GM12878 (cell line): Measurements from ENCODE around the gene GNAQ. TPM values are rescaled to one million over a fixed set of nuclear protein-coding genes. Genes with fewer than 3 reads are reported as not detected.

ENCODE experiments used
- ATAC-seq: fragments of 200-7000 bp; cut with Tn5 transposase; 3 replicates; pipeline ENCODE4 v1.9.1; 2020; ENCODE audit warnings: mild to moderate bottlenecking, moderate library complexity
- BruUV-seq: library from RNA; stranded (reverse); fragments of 400-500 nt; replicated peaks from 2 replicates; lab custom pipeline; 2021; lab: Mats Ljungman, UMichigan
- CTCF ChIA-PET: fragments of 300-600 bp; sonication (Branson Sonifier 250); formaldehyde crosslinking; extraction: SDS; loops from one replicate; lab custom pipeline; 2021; ENCODE audit warnings: inconsistent platforms; lab: Yijun Ruan, JAX
- POLR2A ChIA-PET: fragments of 350-600 bp; formaldehyde crosslinking; extraction: SDS; loops from one replicate; lab custom pipeline; 2021; ENCODE audit warnings: inconsistent platforms; lab: Charles Lee
- RAD21 ChIA-PET: fragments of 300-600 bp; sonication (Branson Sonifier 250); formaldehyde crosslinking; loops from one replicate; lab custom pipeline; 2023; ENCODE audit warnings: antibody characterized with exemption; ENCODE audit not compliant: unreplicated experiment; lab: Charles Lee
- SMC1A ChIA-PET: fragments of 300-600 bp; sonication (Branson Sonifier 250); formaldehyde crosslinking; loops from one replicate; lab custom pipeline; 2023; ENCODE audit not compliant: unreplicated experiment, uncharacterized antibody; lab: Charles Lee
- DNase-seq: peaks from one replicate; pipeline ENCODE4 v3.0.0-alpha.2; 2011; ENCODE audit warnings: low read depth, low spot score
- FAIRE-seq: peaks from 3 replicates; lab custom pipeline; 2011; peaks lifted over from hg19 to GRCh38; lab: Jason Lieb, UNC
- H2AFZ ChIP-seq: 2 replicates; pipeline ENCODE4 v1.6.0; 2011; ENCODE audit warnings: low read depth, low read length, control low read depth; ENCODE audit not compliant: control insufficient read depth
- H3K27ac ChIP-seq: 2 replicates; pipeline ENCODE4 v1.5.1; 2011; ENCODE audit warnings: control low read depth; ENCODE audit not compliant: control insufficient read depth, insufficient read depth
- H3K27me3 ChIP-seq, 2 experiments: replicated peaks in 1 of 2; 2 replicates each; pipeline versions ENCODE4 v1.6.0 to v1.6.1; 2011; ENCODE audit warnings: low read length in 1 of 2; ENCODE audit not compliant: control insufficient read depth in 2 of 2, insufficient read depth in 2 of 2
- H3K36me3 ChIP-seq, 2 experiments: 2 replicates each; pipeline ENCODE4 v1.5.1; 2011; ENCODE audit warnings: low read length in 1 of 2; ENCODE audit not compliant: control insufficient read depth in 2 of 2, insufficient read depth in 2 of 2
- H3K4me1 ChIP-seq: 2 replicates; pipeline ENCODE4 v1.6.1; 2011; ENCODE audit warnings: mild to moderate bottlenecking, low read length, moderate library complexity, mixed read lengths; ENCODE audit not compliant: control insufficient read depth, insufficient read depth
- H3K4me2 ChIP-seq: 2 replicates; pipeline ENCODE4 v1.6.0; 2011; ENCODE audit warnings: control low read depth; ENCODE audit not compliant: control insufficient read depth, insufficient read depth
- H3K4me3 ChIP-seq: fragments of 200-600 bp; sonication (generic); 2 replicates; pipeline ENCODE4 v1.5.1; 2016
- H3K79me2 ChIP-seq: 2 replicates; pipeline ENCODE4 v1.6.0; 2011; ENCODE audit warnings: low read length; ENCODE audit not compliant: control insufficient read depth, insufficient read depth
- H3K9ac ChIP-seq: 2 replicates; pipeline ENCODE4 v1.8.0; 2011; ENCODE audit warnings: low read length, control low read depth, mixed read lengths; ENCODE audit not compliant: control insufficient read depth, insufficient read depth
- H3K9me3 ChIP-seq: replicated peaks from 3 replicates; pipeline ENCODE4 v1.5.1; 2011; ENCODE audit warnings: mild to moderate bottlenecking, low read length; ENCODE audit not compliant: control insufficient read depth, insufficient read depth
- H4K20me1 ChIP-seq: 2 replicates; pipeline ENCODE4 v1.6.0; 2011; ENCODE audit not compliant: control insufficient read depth, insufficient read depth
- CHD2 ChIP-seq: IDR thresholded peaks from 2 replicates; pipeline ENCODE4 v1.6.1; 2011; ENCODE audit warnings: low read depth, low read length, improper control_type of control experiment, borderline replicate concordance
- CREB1 ChIP-seq: IDR thresholded peaks from 2 replicates; pipeline ENCODE4 v1.6.1; 2012; ENCODE audit warnings: low read depth, mild to moderate bottlenecking, inconsistent platforms
- GABPA ChIP-seq: IDR thresholded peaks from 2 replicates; pipeline ENCODE4 v1.6.1; 2014; ENCODE audit warnings: antibody characterized with exemption, low read depth, mild to moderate bottlenecking, inconsistent platforms
- IKZF1 ChIP-seq: fragments of 450-650 bp; conservative IDR thresholded peaks from 2 replicates; pipeline ENCODE4 v1.6.1; 2017; ENCODE audit warnings: antibody characterized with exemption, mild to moderate bottlenecking
- NR2F1 ChIP-seq: fragments of 450-650 bp; conservative IDR thresholded peaks from 2 replicates; pipeline ENCODE4 v1.6.1; 2017; ENCODE audit warnings: mild to moderate bottlenecking
- POU2F2 ChIP-seq: IDR thresholded peaks from 3 replicates; pipeline ENCODE4 v1.6.1; 2011; ENCODE audit warnings: low read depth, mild to moderate bottlenecking, low read length, borderline replicate concordance
- RAD51 ChIP-seq: fragments of 450-650 bp; IDR thresholded peaks from 2 replicates; pipeline ENCODE4 v1.6.1; 2016; ENCODE audit warnings: moderate library complexity, mild to moderate bottlenecking, inconsistent platforms
- ZNF217 ChIP-seq: fragments of 450-650 bp; IDR thresholded peaks from 2 replicates; pipeline ENCODE4 v1.6.1; 2017; ENCODE audit warnings: antibody characterized with exemption, mild to moderate bottlenecking
- WGBS: methylation state at CpG from one replicate; pipeline ENCODE4 v1.1.6; 2016; ENCODE audit warnings: low lambda C conversion rate; ENCODE audit not compliant: insufficient replicate concordance, insufficient coverage; ENCODE audit errors: missing lambda C conversion rate; 5-methylcytosine and 5-hydroxymethylcytosine counted together
- in situ Hi-C: fragments of 300-500 bp; cut with MboI; formaldehyde crosslinking; loops from 9 replicates; pipeline ENCODE4 v1.14.3; 2018; ENCODE audit warnings: mixed read lengths
- intact Hi-C: fragments of 100-400 bp; cut with micrococcal nuclease; formaldehyde crosslinking; loops from one replicate; pipeline ENCODE4 v1.14.2; 2022; ENCODE audit not compliant: unreplicated experiment
- polyA plus RNA-seq, 11 experiments: library from polyadenylated mRNA; depleted of rRNA in 4 of 11; unstranded in 6 of 11; stranded (reverse) in 5 of 11; fragments of >200 nt; fragmentation: Nextera tagmentation in 4 of 11; fragmentation: Illumina TruSeq in 1 of 11; extraction: Ambion mirVana in 4 of 11; extraction: Trizol in 1 of 11; gene quantifications; 1 replicate in 1 of 11; 2 replicates in 10 of 11; pipeline versions ENCODE4 v1.2.1 to v1.2.3, GENCODE V29; 2011 to 2016; ENCODE audit warnings: inconsistent platforms in 2 of 11, missing spikeins in 2 of 11, low read depth in 1 of 11
- total RNA-seq, 4 experiments: library from RNA; depleted of rRNA in 3 of 4; stranded (reverse); fragments of >200 nt in 3 of 4; fragmentation: Illumina TruSeq in 1 of 4; extraction: Trizol in 1 of 4; gene quantifications; 2 replicates each; pipeline versions ENCODE4 v1.2.1 to v1.2.3, GENCODE V29; 2013 to 2021
- TF ChIP-seq, protein P1 (sequence below): fragments of 450-650 bp; IDR thresholded peaks from 2 replicates; pipeline ENCODE4 v1.6.1; 2017; ENCODE audit warnings: low read depth, mild to moderate bottlenecking, moderate library complexity
- TF ChIP-seq, protein P2 (sequence below): fragments of 450-650 bp; IDR thresholded peaks from 2 replicates; pipeline ENCODE4 v1.6.1; 2018; ENCODE audit warnings: mild to moderate bottlenecking, low read depth, moderate library complexity; ENCODE audit not compliant: partially characterized antibody

GNAQ gene
- total and polyA plus RNA-seq, 10 of the 15 experiments (the other 5 are each of a cell fraction or from before 2014, with no cell fraction given): 0.15 to 47.2 (median 0.49) TPM

DNA sequence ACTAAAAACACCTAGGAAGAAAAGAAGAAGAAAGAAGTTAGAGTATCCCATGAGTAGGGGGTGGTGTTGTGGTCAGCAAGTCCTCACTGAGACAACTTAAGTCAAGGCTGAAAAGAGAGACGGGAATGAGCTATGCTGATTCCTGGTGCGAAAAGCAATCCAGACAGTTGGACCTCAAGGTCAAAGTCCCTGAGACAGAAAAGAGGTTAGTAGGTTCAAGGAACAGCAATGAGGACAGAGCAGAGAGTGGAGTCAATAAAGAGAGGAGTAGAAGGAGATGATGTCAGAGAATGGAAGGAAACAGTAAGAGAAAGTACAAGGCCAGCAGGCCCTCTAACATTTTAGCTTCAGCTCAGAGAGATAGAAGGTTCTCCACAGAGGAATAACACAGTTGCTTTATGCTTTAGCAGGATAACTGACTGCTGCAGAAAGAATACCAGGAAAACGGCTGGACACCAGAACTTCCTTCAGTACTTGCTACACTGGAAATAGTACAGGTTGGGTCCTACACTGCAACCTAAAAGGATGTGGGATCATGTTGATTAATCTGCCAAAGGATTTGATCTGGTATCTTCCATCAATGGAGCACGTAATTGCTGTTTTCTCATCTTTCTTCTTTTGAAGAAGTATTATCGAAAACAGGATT, 43.6 kb downstream of the GNAQ start (continued):
- TF ChIP-seq GABPA (no peak), RAD51 (no peak)
- TF ChIP-seq, all 136 proteins: peak for 0

DNA sequence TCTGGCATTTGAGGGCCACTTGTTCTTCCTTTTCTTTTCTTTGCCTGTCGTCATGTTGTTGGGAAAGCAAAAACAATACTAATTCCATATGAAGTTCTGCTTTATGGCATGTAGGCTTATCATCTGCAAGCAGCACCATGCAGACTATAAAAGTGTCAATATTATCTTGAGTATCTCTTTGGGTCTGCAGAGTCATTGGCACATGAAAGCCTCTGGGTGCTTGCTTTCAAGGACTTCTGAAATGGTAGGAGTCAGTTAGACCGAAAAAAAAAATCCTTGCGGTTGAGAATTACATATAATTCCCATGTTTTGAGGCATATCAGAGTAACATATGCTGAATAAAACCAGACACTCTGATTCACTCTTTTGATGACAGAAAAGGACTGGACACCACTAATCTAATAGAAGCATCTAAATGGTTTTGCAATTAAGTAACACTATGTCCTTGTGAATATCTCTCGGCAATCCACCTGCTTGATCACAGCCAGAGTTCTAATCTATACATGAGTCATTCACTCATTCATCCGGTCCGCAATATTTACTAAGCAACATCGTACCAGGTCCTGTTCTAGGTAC, 44.4 kb downstream of the GNAQ start:
- ATAC-seq (no peak), FAIRE-seq (no peak), DNase-seq (no peak)
- H3K4me2 ChIP-seq: no peak overlapping the region
- TF ChIP-seq CREB1: no peak
- TF ChIP-seq IKZF1: no peak
- TF ChIP-seq POU2F2: no peak
- TF ChIP-seq, protein P1, sequence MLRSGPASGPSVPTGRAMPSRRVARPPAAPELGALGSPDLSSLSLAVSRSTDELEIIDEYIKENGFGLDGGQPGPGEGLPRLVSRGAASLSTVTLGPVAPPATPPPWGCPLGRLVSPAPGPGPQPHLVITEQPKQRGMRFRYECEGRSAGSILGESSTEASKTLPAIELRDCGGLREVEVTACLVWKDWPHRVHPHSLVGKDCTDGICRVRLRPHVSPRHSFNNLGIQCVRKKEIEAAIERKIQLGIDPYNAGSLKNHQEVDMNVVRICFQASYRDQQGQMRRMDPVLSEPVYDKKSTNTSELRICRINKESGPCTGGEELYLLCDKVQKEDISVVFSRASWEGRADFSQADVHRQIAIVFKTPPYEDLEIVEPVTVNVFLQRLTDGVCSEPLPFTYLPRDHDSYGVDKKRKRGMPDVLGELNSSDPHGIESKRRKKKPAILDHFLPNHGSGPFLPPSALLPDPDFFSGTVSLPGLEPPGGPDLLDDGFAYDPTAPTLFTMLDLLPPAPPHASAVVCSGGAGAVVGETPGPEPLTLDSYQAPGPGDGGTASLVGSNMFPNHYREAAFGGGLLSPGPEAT: no peak
- TF ChIP-seq, protein P2, sequence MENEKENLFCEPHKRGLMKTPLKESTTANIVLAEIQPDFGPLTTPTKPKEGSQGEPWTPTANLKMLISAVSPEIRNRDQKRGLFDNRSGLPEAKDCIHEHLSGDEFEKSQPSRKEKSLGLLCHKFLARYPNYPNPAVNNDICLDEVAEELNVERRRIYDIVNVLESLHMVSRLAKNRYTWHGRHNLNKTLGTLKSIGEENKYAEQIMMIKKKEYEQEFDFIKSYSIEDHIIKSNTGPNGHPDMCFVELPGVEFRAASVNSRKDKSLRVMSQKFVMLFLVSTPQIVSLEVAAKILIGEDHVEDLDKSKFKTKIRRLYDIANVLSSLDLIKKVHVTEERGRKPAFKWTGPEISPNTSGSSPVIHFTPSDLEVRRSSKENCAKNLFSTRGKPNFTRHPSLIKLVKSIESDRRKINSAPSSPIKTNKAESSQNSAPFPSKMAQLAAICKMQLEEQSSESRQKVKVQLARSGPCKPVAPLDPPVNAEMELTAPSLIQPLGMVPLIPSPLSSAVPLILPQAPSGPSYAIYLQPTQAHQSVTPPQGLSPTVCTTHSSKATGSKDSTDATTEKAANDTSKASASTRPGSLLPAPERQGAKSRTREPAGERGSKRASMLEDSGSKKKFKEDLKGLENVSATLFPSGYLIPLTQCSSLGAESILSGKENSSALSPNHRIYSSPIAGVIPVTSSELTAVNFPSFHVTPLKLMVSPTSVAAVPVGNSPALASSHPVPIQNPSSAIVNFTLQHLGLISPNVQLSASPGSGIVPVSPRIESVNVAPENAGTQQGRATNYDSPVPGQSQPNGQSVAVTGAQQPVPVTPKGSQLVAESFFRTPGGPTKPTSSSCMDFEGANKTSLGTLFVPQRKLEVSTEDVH: no peak
- TF ChIP-seq CHD2: no peak
- TF ChIP-seq NR2F1: no peak
- TF ChIP-seq ZNF217: no peak
- H3K79me2 ChIP-seq: no peaks in the 10 kb centered on the region
- CTCF ChIA-PET: interaction anchor here (2.2 kb wide), 1 partner anchor 531 kb away, joined by 5 read pairs; no protein-coding TSS in a partner anchor
- SMC1A ChIA-PET: interaction anchor here (0.9 to 2.2 kb wide), 8 partner anchors 9 to 145 kb away, joined by 3 to 10 read pairs (median 4); no protein-coding TSS in a partner anchor
- no peak overlapping the region for H3K27ac ChIP-seq
- no TSS peak for BruUV-seq
- RAD21 ChIA-PET: no interaction called here
- H3K9ac ChIP-seq: no peak overlapping the region
- H3K27me3 ChIP-seq: no peaks in the 10 kb centered on the region; a peak in 1 of 4 replicates
- no peaks in the 10 kb centered on the region for H3K36me3 ChIP-seq
- H3K4me3 ChIP-seq: no peak overlapping the region
- no peaks in the 10 kb centered on the region for H3K4me1 ChIP-seq
- H4K20me1 ChIP-seq: no peaks in the 10 kb centered on the region
- H2AFZ ChIP-seq: no peak overlapping the region
- intact Hi-C loops: loop anchor here (10.0 kb wide), 1 partner anchor 62 kb away; no protein-coding TSS in a partner anchor
- in situ Hi-C loops: no loop called here
- WGBS: 57% methylated on average over 7 of the region's 7 CpGs
- no peaks in the 10 kb centered on the region for H3K9me3 ChIP-seq
- POLR2A ChIA-PET: interaction anchor here (0.7 to 3.3 kb wide), 2 partner anchors 9 kb away, joined by 8 to 21 read pairs; no protein-coding TSS in a partner anchor
